Muscle of arm (tissue), 12 donors: ENCODE data around the gene PPP4R3A. TPM values are rescaled to one million over a fixed set of nuclear protein-coding genes. Genes with fewer than 3 reads are reported as not detected.
"Not testable (repeated sequence)": the region's sequence is repeated elsewhere in the genome, so short reads cannot be mapped to it uniquely, and the experiment has no call there.

Experiments used
- DNase-seq: peaks from one replicate; pipeline ENCODE4 v3.0.0-alpha.2; 2013
- polyA plus RNA-seq, 12 donors: library from polyadenylated mRNA; unstranded; fragments of 120-200 nt; gene quantifications; one replicate each; pipeline ENCODE4 v1.2.1, GENCODE V29; 2013; ENCODE audit not compliant: insufficient read length in 12 of 12

Gene PPP4R3A
- polyA plus RNA-seq, 12 donors, result 60.3 to 108 (median 69.8) TPM; not detected in 1

DNA sequence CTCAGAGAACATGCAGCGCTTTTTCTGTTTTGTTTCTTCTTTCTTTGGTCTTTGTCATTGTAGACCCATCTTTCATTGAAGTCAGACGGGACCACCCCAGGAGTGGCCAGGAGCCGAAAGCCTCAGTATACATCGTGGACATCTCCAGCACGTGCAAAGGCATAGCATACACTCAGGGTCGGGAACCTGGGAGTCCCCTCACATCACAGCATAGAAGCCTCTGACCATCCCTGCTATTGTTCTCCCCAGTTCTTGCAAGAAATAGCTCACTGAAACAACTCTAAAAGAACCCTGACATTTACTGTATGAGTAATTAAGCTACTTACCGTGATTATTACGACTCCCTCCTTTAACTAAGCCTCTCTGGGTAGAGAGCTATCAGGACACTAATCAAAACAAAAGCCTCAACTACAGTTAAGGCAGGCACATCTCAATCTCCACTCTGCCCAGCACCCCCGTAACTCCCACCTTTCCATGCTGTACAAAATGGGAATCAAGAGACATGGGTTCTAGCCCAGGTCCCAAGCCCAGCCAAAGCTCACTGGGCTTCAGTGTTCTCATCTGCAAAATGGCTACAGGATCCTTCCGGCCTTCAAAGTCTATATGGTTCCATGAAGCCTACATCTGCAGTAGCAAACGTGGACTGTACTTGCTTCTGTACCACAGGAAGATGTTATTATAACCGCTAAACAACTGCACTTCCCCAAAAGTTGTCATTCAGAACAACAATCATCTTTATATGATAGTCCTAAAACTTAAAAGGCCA lies 99.2 kb downstream of the PPP4R3A start:
- DNase-seq, result no peak

DNA sequence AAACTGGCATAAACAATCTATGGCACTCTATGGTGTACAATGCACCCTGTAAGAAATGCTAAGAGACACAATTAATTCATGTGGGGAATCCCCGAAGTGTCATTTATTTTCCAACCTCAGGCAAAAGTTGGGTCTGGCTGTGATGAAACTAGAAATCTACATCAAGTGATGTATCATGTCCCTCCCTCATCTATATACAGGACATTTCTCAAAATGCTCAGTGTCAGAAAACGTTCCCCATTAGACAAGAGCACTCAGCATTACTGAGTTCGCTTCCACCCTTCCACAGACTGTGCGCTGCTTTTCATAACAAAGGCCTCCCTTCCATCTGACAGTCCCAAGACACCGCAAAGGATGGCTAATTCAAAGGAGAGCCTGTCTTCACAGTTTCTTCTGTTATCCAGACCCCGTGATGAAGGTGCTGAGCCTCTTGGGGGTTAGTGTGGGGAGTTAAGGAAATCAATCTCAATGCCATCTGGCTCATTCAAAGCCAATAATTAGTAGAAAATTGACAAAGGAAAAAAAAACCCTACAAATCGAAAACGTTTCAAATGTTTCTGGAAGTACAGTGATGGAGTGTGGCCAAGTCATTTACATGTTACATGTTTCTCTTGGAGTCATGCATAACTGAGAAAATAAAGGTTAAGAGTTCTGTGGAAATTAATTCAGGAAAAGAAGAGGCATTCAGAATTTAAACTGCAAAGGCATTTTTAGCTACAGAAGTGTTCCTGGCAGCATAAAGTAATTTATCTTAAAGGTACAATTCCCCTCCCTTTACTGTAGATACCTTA lies 100.0 kb downstream of the PPP4R3A start:
- no peak for DNase-seq

DNA sequence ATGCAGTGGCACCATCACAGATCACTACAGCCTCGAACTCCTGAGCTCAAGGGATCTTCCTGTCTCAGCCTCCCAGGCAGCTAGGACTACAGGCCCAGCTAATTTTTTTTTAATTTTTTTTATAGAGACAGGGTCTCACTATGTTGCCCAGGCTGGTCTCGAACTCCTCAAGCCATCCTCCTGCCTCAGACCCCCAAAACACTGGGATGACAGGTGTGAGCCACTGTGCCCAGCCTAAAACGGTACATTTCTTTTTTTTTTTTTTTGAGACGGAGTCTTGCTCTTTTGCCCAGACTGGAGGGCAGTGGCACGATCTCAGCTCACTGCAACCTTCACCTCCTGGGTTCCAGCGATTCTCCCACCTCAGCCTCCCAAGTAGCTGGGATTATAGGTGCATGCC lies 100.9 kb downstream of the PPP4R3A start:
- not testable (repeated sequence) for DNase-seq

Other genes with a start within 250 kb of the PPP4R3A start
- 10 to 100 TPM in 8 of 12 donors, 1 to 10 TPM in 3, not detected in 1; 8.9 to 30.9 (median 13.1) TPM for gene CCDC88C, start 92.5 kb downstream of the PPP4R3A start, polyA plus RNA-seq
- 1 to 10 TPM in 2 of 12 donors, under 1 TPM in 8, not detected in 2; 0.10 to 1.6 (median 0.39) TPM for gene CATSPERB, start 221.8 kb upstream of the PPP4R3A start, polyA plus RNA-seq